NOMO-1 treated with dmso at 0.1 percent for 144 hours (cell line): ENCODE measurements around the gene C12orf57.

ENCODE experiments used
- DNase-seq: peaks from one replicate; lab custom pipeline; 2025; ENCODE audit not compliant: unreplicated experiment; lab: John Stamatoyannopoulos, UW

Gene C12orf57

DNA sequence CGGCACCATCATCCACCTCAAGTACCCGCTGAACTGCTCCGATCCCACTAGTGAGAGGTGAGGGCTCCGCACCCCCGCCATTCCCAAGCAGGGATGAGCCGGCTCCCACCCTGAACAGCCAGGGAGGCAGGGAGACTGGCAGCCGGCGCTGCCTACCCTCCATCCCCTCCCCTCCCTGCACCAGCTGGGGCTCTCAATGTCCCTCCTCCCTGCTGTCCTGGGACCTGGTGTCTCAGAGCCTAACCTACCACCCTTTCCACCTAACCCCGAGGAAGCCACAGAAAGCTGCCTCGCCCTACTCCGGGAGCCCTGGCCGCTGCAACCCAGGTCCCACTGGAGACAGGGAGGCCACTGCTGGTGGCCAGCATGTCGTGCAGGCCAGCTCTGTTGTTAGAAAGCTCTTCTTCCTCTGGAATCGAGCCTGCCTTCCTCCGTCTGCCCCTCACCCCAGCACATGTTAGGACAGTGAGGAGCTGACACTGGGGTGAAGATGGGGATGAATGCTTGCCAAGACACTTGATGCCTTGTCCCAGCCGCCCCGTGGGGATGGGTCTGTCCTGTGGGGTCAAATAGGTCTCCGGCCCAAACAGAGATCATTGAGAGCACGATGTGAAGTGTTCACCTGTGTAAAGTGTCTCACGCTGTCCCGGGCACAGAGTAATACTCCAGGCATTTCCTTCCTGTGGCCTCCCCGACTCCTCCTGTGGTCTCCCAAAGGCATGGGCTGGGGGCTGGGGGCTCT, 8.5 kb downstream of the C12orf57 start:
- DNase-seq: no peak

DNA sequence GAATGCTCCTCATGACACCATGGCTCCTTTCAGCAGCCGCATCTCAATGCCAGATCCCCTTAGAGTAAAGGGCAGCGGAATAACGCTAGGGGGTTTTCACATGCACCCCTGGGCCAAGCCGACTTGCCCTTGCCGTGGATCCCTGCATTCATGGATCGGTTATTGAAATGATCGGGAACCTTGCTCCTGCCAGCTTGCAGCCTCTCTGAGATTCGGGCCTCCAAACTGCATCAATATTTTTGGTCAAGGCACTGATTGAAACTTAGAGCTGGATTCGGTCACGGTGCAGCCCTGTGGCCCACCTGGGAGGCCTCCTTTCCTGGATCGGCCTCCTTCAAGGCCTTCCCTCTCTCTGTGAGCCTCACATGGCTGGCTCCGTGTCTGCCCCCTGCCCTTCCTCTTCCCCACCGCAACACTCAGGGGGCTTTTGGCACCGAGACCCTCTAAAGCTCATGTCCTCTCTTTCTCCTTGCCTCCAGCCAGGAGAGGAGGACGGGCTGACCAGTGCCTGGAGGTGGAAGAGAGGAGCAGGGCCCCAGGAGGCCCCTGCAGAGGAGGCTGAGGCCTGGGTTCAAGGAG, 9.1 kb downstream of the C12orf57 start:
- DNase-seq: no peak

DNA sequence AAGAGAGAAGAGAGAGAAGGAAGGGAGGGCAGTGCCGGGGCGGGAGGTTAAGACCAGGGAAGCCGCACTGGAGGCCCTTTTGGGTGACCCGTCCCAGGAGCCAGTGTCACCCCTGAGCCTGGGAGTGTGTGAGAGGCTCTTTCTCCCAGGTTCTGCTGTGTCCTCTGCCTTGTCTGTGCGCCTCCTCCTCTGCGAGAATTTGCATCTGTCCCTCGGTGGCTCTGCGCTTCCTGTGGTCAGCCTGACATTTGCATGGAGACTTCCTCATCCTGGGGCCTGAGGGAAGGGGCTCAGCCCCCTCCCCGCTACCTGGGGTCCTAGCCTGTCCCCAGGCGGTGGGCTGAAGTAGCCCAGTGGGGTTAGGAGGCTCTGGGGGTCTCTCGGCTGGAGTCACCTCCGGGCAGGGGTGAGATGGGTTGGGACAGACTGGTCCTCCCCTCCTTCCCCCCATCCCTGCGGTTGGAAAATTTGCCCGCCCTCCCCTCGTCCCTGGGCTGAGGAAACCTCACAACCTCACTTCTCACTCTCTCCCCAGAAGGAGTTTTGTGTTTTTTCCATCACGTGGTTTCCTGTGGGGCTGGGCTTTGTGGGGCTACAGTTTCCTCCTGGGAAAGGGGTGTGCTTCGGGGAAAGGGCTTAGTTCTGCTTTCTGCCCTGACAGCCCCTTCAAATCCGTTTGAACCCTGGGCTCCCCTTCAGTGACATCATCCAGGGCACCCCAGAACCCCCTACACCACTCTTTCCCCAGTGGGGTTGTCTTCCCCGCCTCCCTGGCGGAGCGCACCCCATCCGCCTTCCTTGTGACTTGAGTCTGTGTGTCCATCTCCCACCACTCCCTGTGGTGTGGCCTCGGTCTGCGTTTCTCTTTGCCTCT, 9.9 kb downstream of the C12orf57 start:
- DNase-seq: peak; percentile 97

DNA sequence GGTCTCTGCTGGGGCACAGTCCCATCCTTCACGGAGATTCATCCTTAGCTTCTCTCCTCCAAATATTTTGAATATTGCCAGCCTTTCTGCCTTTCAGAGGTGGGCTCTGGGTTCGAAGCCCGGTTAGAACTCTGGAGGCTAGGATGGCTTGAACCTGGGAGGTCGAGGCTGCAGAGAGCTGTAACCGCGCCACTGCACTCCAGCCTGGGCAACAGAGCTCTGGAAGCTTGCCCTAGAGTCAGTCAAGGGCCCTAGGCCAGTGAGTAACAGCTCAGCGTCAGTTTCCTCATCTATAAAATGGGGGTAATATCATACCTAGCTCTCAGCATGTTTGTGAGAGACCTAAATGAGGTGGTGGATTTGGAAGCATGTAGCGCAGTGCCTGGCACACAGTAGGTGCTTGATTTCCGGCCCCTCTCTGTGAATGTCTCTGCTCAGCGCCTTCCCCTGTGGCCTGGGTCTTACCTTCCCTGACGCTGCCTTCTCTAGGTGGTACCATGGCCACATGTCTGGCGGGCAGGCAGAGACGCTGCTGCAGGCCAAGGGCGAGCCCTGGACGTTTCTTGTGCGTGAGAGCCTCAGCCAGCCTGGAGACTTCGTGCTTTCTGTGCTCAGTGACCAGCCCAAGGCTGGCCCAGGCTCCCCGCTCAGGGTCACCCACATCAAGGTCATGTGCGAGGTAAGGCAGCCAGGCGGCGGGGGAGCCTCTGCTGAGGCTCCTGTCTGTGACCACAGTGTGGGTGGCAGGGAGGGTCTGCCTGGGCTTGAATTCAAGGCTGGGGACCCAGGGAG, 10.7 kb downstream of the C12orf57 start:
- no peak for DNase-seq

DNA sequence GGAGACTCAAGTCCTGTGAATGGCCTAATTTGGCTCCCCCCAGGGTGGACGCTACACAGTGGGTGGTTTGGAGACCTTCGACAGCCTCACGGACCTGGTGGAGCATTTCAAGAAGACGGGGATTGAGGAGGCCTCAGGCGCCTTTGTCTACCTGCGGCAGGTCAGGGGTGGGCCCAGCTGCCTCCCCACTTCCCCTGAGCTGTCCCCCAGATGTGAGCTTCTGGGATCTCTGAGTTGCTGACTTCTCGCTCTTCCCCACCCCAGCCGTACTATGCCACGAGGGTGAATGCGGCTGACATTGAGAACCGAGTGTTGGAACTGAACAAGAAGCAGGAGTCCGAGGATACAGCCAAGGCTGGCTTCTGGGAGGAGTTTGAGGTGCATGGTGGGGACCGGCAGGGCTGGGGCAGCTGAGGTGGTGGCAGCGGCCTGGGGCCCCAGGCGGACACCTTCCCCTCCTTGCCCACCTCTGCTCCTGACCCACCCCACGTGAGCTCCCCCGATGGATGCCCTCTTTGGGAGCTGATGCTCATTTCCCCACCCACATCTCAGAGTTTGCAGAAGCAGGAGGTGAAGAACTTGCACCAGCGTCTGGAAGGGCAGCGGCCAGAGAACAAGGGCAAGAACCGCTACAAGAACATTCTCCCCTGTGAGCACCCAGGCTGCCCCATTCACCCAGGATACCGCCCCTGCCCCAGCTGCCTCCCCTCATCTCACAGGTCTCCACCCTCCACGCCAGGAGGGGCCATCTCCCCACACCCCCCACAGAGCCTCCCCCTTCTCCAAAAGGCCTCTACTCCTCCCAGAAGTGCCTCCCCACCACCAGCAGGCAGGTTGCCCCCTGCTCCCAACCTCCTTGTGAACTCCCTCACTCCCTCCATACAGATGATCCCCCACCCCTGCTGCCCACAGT, 11.5 kb downstream of the C12orf57 start:
- DNase-seq: no peak

DNA sequence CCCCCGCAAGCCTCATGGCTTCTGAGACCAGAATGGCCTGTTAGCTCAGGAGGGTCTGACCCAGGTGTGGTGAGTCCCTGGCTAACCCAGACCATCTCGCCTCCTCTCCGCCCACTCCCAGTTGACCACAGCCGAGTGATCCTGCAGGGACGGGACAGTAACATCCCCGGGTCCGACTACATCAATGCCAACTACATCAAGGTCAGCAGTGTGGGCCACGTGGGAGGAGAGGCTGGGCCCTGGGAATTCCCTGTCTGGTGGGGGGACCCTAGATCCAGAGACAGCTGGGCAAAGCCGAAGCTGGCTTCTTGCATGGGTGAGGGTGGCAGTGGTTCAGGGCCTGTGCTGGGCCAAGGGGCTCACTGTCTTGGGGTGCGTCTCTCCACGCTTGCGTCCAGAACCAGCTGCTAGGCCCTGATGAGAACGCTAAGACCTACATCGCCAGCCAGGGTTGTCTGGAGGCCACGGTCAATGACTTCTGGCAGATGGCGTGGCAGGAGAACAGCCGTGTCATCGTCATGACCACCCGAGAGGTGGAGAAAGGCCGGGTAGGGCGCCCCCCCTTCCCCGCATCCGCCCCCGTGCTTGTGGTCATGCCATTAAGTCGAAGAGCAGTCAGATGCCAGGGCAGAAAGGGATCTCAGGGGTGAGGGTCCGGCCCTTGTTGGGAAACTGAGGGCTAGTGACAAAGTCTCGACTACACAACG, 12.4 kb downstream of the C12orf57 start:
- no peak for DNase-seq

DNA sequence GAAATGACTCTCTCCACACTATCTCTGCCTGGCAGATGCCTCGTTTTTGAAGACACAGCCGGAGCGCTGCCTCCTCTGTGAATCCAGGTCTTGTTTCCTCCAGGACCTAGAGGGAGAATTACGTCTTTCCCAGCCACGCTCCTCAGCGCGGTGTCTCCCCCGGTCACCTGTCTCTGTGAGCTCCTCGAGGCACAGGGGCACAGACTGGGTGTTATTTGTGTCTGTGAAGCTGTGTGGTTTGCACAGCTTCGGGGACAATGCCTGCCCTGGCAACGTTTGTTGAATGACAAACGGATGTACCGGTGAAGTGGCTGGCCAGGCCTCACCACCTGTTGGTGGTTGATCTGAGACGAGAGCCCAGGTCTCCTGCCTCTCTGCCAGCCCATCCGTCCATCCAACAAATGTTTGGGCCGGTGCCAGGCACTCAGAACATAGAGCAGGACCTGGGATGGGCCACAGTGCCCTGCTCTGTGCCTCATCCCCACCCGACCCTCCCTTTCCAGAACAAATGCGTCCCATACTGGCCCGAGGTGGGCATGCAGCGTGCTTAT, 13.4 kb downstream of the C12orf57 start:
- no peak for DNase-seq

DNA sequence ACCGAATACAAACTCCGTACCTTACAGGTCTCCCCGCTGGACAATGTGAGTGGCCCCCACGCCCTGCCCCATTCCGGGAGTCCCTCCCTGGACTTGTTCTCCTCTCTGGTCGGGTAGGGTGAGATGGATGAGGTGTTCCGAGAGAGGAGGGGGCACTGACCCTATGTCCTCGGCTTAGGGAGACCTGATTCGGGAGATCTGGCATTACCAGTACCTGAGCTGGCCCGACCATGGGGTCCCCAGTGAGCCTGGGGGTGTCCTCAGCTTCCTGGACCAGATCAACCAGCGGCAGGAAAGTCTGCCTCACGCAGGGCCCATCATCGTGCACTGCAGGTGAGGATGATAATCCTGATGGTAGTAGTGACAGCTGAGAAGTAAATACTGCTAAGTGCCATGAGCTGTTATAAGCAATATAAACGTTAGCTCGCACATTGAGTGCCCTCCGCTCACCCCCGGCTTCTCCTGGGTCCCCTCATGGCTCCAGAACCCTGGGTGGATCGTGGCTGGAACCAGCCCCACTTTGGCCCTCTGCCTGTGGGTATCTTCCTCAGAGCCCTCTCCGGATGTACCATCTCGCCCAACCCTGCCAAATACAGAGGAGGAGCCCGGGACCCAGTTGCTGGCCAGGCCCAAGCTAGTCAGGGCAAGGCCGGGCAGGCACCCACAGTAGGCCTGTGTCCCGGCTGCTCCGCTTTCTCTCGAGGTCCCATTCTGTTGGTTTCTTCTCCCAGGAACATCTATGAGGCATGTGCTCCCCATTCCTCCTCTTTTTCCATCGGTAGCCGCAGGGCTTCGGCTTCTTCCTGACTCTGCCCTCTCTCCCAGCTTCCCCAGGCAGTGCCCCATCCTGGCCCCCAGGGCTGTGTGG, 14.2 kb downstream of the C12orf57 start:
- DNase-seq: no peak

DNA sequence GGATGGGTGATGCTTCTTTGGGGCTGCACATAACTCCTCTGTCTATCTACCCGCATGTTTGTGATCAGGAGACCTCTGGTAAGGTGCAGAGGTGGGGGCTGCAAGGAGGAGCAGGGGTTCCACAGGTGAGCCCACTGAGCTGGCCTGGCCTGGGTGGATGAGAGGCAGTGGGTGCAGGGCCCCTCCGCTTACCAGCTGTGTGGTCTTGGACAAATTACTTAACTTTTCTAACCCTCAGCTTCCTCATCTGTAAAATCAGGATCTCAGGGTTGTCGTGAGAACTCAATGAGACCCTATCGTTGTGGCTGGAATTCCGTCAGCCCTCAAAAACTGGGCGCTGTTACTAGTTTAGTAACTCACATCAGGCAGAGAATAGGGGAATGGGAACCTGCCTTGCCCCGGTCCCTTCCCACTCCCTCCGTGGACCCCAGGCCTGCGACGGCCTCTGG, 14.8 kb downstream of the C12orf57 start:
- DNase-seq: no peak

DNA sequence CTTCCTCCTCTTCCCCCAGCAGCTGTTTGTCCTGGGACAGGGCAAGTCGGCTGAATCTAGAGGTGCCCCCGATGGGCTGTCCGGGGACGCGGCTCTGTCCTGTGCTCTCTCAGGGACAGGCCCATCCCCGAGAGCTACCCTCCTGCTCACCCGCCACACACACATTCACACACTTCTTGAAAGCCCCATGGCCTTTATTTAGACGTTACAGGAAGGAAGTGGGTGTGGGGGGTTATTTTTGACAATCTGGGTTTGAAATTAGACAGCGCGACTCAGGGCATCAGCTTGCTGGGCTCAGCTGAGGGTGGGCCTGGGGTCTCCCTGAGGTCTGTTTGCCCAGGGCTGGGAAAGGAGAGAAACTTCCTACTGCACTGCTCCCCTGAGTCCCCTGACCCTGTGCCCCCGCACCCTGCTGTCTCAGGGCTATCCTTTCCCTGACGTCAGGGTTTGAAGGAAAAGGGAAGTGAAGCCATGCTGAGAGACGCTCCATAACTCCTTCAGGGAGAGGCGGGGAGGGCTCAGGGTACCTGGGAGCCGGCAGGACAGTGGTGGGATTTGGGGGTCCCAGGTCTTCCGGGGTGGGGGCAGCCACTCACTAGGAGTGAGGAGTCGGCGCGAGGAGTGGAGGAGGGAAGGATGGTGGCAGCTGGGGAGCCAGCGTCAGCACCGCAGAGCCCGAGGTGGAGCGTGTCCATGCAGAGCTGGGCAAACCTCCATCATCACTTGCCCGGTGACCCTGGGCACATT, 15.4 kb downstream of the C12orf57 start:
- peak; percentile 86 for DNase-seq

DNA sequence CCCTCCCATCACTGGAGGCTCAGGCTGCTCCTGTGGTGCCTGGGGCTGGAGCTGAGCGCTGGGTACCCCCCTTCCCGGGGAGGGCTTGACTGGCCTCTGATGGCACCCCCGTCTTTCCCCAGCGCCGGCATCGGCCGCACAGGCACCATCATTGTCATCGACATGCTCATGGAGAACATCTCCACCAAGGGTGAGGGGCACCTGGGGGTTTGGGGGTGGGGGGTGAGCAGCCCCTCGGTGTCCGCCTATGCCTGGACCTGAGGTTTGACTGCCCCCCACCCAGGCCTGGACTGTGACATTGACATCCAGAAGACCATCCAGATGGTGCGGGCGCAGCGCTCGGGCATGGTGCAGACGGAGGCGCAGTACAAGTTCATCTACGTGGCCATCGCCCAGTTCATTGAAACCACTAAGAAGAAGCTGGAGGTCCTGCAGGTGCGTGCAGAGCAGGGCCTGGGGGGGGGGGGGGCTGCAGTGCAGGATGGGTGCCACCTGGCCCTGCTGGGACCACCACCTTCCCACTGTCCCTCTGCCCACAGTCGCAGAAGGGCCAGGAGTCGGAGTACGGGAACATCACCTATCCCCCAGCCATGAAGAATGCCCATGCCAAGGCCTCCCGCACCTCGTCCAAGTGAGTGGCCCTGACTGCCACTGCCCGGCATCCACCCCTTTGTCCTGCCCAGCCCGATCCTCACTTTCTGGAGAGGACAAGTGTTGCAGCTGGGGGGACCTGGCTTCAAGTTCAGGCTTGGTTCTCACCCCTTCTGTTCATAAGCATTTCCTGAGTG, 16.2 kb downstream of the C12orf57 start:
- DNase-seq: no peak

DNA sequence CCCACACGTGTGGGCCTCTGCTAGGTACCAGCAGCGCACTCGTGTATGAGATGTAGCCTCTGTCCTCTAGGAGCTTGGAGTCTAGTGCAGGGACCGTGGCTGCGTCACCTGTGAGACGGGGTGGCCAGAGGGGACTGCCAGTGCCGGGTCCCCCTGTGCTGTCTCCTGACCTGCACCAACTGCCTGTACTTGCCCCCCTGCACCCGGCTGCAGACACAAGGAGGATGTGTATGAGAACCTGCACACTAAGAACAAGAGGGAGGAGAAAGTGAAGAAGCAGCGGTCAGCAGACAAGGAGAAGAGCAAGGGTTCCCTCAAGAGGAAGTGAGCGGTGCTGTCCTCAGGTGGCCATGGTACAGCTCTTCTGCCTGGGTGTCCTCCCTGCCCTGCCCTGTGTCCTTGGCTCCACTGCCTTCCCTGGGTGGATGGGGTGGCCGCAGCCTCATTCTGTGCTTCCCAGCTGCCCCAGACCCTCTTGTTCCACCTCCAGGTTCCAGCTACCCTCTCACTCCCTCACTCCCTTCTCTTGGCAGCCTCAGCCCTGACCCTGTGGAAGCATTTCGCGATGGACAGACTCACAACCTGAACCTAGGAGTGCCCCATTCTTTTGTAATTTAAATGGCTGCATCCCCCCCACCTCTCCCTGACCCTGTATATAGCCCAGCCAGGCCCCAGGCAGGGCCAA, 16.9 kb downstream of the C12orf57 start:
- peak; percentile 52 for DNase-seq

DNA sequence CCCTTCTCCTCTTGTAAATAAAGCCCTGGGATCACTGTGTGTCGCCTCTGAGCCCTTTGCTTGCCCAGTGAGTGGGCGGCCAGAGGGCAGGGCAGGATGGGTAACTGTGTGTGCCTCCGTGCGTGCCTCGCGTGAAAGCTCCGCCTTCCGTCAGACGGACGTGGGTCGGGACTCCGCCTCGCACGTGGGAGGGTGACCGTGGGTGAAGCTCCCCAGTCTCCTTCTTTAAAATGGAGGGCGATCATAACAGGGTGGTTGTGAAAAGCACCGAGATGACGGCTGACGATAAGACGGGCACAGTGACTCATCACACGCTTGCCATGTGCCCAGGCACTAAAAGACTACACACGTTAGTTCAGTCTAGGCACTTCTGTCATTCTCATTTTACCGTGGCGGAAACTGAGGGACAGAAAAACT, 17.5 kb downstream of the C12orf57 start:
- no peak for DNase-seq

DNA sequence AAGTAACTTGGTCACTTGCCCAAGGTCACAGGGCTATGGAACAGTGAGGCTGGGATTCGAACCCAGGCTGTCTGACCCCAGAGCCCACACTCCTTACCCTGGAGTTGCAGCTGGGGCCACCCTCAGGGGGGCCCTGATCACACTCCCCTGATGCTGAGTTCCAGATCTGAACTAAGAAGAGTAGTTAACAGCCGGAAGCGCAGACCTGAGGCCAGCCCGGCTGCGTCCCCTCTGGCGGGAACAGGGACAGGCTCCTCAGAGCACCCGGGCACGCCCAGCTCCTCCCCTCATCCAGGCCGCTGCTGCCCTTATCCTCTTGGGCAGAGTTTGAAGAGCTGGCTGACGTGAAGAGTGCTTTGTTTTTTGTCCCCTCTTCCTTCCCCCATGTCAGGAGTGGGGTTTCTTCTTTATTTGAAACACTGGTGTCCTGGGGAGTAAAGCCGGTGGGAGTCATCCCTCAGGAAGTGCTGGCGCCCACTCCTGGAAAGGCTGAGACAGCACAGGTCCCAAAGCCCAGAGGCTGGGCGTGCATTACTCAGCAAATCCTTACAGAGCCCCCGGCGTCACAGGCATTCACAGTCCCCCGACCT, 18.0 kb downstream of the C12orf57 start:
- peak; percentile 78 for DNase-seq

DNA sequence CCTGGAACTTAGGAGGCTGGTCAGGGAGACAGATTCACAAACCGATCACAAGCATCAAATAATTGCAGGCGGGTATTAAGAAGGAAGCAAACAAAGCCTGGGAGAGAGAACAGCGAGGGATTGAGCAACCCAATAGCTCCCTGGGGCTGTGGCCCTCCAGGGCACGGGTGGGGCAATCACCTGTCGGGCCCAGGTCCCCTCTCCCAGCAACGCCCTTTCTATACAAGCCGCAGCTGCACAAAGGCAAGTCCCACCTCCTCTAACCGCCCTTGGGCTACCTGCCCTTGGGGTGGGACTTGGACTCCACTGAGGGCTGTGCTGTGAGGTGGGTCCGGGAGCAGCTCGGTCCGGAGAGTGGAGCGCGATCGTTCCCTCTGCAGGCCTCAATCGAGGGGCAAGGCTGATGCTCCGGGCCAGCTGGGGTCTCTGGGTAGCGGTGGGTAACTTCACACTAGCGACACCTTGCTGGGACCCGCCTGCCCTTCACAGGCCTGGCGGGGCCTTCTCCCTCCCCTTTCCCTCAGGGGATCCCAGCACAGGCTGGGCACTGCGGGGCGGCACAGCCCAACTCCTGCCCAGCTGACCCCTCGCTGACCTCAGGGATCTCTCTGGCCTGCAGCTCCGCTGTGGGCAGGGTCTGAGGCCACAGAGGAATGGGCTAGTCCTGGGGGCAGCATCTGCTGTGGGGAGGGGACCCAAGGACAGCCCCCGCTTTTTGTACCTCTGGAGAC, 18.6 kb downstream of the C12orf57 start:
- no peak for DNase-seq
